ENCODE measurements around the gene HMMR. TPM values are rescaled to one million over a fixed set of nuclear protein-coding genes. Genes with fewer than 3 reads are reported as not detected.

Gene HMMR
- total and polyA plus RNA-seq, 9 of the 15 experiments (the other 6 are each of a cell fraction or from before 2014, with no cell fraction given), result 74.9 to 133 (median 90.8) TPM

DNA sequence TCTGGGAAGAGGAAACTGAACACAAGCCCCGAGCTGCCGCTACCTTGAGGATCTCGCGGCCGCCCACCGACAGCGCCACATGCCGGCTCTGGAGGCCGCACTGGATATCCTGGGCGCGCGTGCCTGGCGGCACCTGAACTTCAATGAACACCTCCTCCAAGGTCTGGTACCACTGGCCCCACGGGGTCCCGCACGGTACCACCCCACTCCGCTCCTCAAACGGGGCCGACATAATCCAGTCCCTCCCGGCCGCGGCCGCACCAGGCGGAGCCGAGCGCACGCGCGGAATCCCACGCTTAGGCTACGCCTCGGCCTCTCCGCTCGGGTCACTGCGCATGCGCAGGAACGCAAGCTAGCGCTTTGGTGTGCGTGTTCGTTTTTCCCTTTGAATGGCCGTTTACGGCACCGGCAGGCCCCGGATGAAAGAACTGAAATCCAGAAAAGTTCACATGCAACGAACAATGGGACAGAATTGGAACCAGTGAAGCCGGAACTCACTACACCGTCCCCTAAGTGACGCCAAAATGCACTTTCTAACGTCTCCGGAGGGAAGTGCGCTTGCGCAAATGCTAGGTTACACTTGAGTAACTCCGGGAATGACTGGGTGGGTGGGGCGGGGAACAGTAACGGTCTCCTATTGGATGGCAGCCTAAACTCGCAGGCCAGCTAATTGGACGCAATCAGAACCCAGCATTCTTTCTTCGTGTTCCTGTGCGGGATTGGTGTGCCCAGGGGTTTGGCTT lies 442 bp upstream of the HMMR start, which contains the start of gene NUDCD2 (continued):
- TF ChIP-seq, protein P1, sequence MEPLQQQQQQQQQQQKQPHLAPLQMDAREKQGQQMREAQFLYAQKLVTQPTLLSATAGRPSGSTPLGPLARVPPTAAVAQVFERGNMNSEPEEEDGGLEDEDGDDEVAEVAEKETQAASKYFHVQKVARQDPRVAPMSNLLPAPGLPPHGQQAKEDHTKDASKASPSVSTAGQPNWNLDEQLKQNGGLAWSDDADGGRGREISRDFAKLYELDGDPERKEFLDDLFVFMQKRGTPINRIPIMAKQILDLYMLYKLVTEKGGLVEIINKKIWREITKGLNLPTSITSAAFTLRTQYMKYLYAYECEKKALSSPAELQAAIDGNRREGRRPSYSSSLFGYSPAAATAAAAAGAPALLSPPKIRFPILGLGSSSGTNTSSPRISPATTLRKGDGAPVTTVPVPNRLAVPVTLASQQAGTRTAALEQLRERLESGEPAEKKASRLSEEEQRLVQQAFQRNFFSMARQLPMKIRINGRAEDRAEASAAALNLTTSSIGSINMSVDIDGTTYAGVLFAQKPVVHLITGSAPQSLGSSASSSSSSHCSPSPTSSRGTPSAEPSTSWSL (CRISPR knock-in tag; IDR thresholded peaks at IDR 0.05; ENCODE audit: borderline replicate concordance), result no peak
- TF ChIP-seq ZNF77 (CRISPR knock-in tag; IDR thresholded peaks at IDR 0.05), result no peak
- TF ChIP-seq ZNF444 (CRISPR knock-in tag; IDR thresholded peaks at IDR 0.05), result no peak
- TF ChIP-seq ZNF75A (CRISPR knock-in tag; IDR thresholded peaks at IDR 0.05), result no peak
- no peak for TF ChIP-seq RBM34 (IDR thresholded peaks at IDR 0.05; ENCODE audit: borderline replicate concordance, insufficient read depth, low read length)
- no peak for TF ChIP-seq SNAPC5 (CRISPR knock-in tag; IDR thresholded peaks at IDR 0.05)
- TF ChIP-seq KAT7 (CRISPR knock-in tag; IDR thresholded peaks at IDR 0.05; ENCODE audit: borderline replicate concordance), result no peak
- TF ChIP-seq NFATC3 (IDR thresholded peaks at IDR 0.05), result no peak
- no peak for TF ChIP-seq ZNF551 (CRISPR knock-in tag; IDR thresholded peaks at IDR 0.05)
- peak; percentile 37; the same call in 1 of the 2 replicates for TF ChIP-seq ZNF766 (CRISPR knock-in tag; conservative IDR thresholded peaks at IDR 0.05)
- no peak for TF ChIP-seq ZNF217 (CRISPR knock-in tag; IDR thresholded peaks at IDR 0.05)
- no peak for TF ChIP-seq RCOR1 (IDR thresholded peaks at IDR 0.05; ENCODE audit: borderline replicate concordance in 1 of 2, low read depth in 2 of 2, low read length in 2 of 2)
- 0 out of 2 replicates have a peak, but pooled peaks have one; percentile 8 for TF ChIP-seq ZNF324 (CRISPR knock-in tag; IDR thresholded peaks at IDR 0.05)
- no peak for TF ChIP-seq HNRNPUL1 (IDR thresholded peaks at IDR 0.05; ENCODE audit: low read length)
- no peak for TF ChIP-seq EHMT2 (IDR thresholded peaks at IDR 0.05)
- TF ChIP-seq SREBF2 (CRISPR knock-in tag; IDR thresholded peaks at IDR 0.05), result no peak
- TF ChIP-seq, protein P2, sequence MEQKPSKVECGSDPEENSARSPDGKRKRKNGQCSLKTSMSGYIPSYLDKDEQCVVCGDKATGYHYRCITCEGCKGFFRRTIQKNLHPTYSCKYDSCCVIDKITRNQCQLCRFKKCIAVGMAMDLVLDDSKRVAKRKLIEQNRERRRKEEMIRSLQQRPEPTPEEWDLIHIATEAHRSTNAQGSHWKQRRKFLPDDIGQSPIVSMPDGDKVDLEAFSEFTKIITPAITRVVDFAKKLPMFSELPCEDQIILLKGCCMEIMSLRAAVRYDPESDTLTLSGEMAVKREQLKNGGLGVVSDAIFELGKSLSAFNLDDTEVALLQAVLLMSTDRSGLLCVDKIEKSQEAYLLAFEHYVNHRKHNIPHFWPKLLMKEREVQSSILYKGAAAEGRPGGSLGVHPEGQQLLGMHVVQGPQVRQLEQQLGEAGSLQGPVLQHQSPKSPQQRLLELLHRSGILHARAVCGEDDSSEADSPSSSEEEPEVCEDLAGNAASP (IDR thresholded peaks at IDR 0.05), result no peak
- no peak for TF ChIP-seq CHD4 (IDR thresholded peaks at IDR 0.05; ENCODE audit: insufficient read depth, insufficient replicate concordance, low read depth, low read length, poor library complexity, severe bottlenecking)
- no peak for TF ChIP-seq RFX7 (CRISPR knock-in tag; IDR thresholded peaks at IDR 0.05)
- TF ChIP-seq ZNF699 (CRISPR knock-in tag; IDR thresholded peaks at IDR 0.05; ENCODE audit: insufficient replicate concordance), result no peak
- peak; percentile 50; the same call in 1 of the 2 replicates for TF ChIP-seq NFIC (IDR thresholded peaks at IDR 0.05)
- TF ChIP-seq ZNF316 (IDR thresholded peaks at IDR 0.05), result 0 out of 2 replicates have a peak, but pooled peaks have one; percentile 15
- no peak for TF ChIP-seq MED1 (CRISPR knock-in tag; IDR thresholded peaks at IDR 0.05; ENCODE audit: borderline replicate concordance)
- peak; percentile 97 for TF ChIP-seq EP400 (IDR thresholded peaks at IDR 0.05)
- TF ChIP-seq, protein P3, sequence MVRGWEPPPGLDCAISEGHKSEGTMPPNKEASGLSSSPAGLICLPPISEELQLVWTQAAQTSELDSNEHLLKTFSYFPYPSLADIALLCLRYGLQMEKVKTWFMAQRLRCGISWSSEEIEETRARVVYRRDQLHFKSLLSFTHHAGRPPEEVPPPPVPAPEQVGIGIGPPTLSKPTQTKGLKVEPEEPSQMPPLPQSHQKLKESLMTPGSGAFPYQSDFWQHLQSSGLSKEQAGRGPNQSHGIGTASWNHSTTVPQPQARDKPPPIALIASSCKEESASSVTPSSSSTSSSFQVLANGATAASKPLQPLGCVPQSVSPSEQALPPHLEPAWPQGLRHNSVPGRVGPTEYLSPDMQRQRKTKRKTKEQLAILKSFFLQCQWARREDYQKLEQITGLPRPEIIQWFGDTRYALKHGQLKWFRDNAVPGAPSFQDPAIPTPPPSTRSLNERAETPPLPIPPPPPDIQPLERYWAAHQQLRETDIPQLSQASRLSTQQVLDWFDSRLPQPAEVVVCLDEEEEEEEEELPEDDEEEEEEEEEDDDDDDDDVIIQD (CRISPR knock-in tag; IDR thresholded peaks at IDR 0.05), result no peak
- no peak for TF ChIP-seq SMARCB1 (IDR thresholded peaks at IDR 0.05; ENCODE audit: insufficient read length, low read depth)
- no peak for TF ChIP-seq ZKSCAN1 (IDR thresholded peaks at IDR 0.05; ENCODE audit: low read depth, low read length)

All from K562 (cell line).